ENCODE results near the gene TENT4B. TPM values are rescaled to one million over a fixed set of nuclear protein-coding genes. Genes with fewer than 3 reads are reported as not detected.

Gene TENT4B
- total and polyA plus RNA-seq, 4 donors = 11.1 to 18.3 (median 15.7) TPM

DNA sequence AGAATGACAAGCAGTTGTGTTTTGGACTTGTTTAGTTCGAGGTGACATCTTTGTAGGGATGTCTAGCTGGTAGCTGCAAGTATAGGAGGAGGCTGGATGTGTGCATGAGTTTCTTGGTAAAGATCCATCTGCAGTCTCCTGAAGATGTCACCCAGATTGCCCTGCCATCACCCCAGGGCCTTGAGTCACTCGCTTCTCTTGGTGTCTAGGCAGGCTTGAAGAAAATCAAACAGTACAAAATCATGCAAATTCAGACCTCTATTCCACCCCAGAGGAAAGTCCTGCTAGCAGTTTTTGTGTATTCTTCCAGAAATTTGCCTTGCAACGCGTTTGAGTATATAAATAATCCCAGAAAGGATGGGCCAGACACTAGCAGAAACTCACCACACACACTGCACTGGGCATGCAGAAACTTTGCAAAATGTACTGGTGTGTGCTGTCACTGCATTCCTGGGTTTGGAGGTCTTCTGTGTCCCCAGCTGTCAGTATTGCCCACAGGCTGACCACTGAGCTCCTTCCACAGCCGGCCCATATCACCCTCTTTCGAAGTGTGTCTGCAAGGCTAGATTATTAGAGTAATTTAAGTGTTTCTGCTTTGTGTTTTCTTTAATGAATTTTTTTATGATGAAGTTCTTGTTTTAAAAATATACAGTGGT is 51.5 kb downstream of the TENT4B start:
- Histone ChIP-seq H3K27me3 (ENCODE audit: control insufficient read depth, insufficient read depth, low read length) (no peaks in the 10 kb centered on the region), H3K4me1 (ENCODE audit: control insufficient read depth, insufficient read depth, low read length) (peaks cover 11% of the 10 kb centered on the region), H3K9me3 (ENCODE audit: control insufficient read depth, insufficient read depth, low read length) (peaks cover 1% of the 10 kb centered on the region), H3K4me3 (ENCODE audit: low read depth, low read length) (no peak overlapping the region), H3K27ac (ENCODE audit: low read depth, low read length) (no peak overlapping the region), H3K36me3 (ENCODE audit: control insufficient read depth, insufficient read depth, low read length) (no peaks in the 10 kb centered on the region)
- no peak for DNase-seq (ENCODE audit: low read depth in 4 of 6, low spot score in 6 of 6)
- WGBS (ENCODE audit: insufficient coverage) = 78% methylated on average over 3 of the region's 6 CpGs

DNA sequence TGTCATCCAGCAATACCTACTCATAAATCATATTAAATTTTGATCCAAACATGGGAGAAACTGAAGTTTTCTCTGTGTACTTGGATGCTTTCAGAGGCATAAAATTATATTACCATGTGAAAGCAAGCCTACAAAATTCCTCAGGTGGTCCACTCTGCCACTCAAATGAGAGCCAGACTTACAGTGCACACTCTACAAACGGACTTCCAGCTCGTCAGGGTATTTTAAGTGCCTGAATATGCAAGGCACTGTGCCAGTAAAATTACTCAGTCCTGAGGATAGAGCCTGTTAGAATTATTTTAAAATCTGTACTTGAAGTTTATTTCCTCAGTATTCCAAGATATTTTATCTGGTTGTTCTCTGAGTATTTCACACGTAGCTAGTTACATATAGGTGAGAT is 54.5 kb downstream of the TENT4B start:
- Histone ChIP-seq H3K27me3 (ENCODE audit: control insufficient read depth, insufficient read depth, low read length) (no peaks in the 10 kb centered on the region), H3K27ac (ENCODE audit: low read depth, low read length) (no peak overlapping the region), H3K4me1 (ENCODE audit: control insufficient read depth, insufficient read depth, low read length) (peaks cover 23% of the 10 kb centered on the region), H3K4me3 (ENCODE audit: low read depth, low read length) (no peak overlapping the region), H3K9me3 (ENCODE audit: control insufficient read depth, insufficient read depth, low read length) (no peaks in the 10 kb centered on the region), H3K36me3 (ENCODE audit: control insufficient read depth, insufficient read depth, low read length) (no peaks in the 10 kb centered on the region)
- WGBS (ENCODE audit: insufficient coverage) = no CpG with 5 or more reads among the region's 3 CpGs
- DNase-seq (ENCODE audit: low read depth in 4 of 6, low spot score in 6 of 6) = peak in 1 of 6 donors; percentile 36

DNA sequence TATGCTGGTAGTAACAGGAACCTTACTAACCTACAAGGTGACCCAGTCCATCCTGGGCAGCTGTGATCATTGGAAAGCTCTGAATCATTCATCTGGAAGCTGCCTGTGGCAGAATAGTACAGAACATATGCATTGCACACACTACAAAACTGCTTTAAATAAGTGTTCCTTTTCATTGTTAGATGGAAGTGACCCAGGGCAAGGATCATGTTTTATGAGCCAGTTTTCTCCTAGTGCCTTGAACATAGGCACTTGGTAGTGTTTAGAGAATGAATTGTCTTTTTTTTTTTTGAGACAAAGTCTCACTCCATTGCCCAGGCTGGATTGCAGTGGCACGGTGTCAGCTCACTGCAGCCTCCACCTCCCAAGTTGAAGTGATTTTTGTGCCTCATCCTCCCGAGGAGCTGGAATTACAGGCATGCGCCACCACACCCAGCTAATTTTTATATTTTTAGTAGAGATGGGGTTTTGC is 55.4 kb downstream of the TENT4B start:
- Histone ChIP-seq H3K4me3 (ENCODE audit: low read depth, low read length) (no peak overlapping the region), H3K36me3 (ENCODE audit: control insufficient read depth, insufficient read depth, low read length) (peaks cover 5% of the 10 kb centered on the region), H3K9me3 (ENCODE audit: control insufficient read depth, insufficient read depth, low read length) (no peaks in the 10 kb centered on the region), H3K4me1 (ENCODE audit: control insufficient read depth, insufficient read depth, low read length) (peaks cover 23% of the 10 kb centered on the region), H3K27ac (ENCODE audit: low read depth, low read length) (no peak overlapping the region), H3K27me3 (ENCODE audit: control insufficient read depth, insufficient read depth, low read length) (no peaks in the 10 kb centered on the region)
- no peak for DNase-seq (ENCODE audit: low read depth in 4 of 6, low spot score in 6 of 6)
- WGBS (ENCODE audit: insufficient coverage) = no CpG with 5 or more reads among the region's 3 CpGs

DNA sequence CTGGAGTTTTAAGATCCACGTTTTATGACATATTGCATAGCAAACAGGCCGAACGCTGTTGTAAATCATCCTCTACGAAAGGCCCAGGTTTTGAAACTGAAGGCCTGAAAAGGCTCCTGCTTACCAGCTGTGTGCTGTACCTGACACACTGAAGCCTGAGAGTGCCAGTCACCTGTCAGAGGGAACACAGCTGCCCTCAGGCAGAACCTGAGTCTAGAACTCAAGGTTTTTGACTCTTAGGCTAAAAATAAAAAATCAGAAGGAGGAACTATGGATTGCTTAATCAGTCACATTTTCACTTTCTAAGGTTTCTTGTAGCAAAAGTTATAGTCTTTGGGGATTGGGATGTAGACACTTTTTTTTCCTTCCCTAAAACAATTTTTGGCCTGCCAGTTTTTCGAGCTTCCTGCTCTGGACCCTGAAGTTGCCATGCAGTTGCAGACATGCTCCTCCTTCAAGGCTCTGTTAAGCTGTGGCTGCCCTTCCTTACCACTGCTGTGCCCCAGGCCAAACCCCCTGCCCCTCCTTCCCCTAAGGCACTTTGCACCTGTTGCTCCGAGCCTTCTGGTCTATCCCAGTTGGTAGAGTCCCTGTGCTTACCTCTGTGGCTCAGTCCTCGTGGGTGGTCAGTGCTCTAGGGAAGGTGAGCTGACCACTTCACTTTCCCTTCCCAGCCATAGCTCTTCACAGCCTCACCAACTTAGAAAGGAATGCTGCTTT is 56.6 kb downstream of the TENT4B start:
- Histone ChIP-seq H3K9me3 (ENCODE audit: control insufficient read depth, insufficient read depth, low read length) (no peaks in the 10 kb centered on the region), H3K27ac (ENCODE audit: low read depth, low read length) (peak overlapping the region; percentile 29), H3K4me1 (ENCODE audit: control insufficient read depth, insufficient read depth, low read length) (peaks cover 19% of the 10 kb centered on the region), H3K4me3 (ENCODE audit: low read depth, low read length) (no peak overlapping the region), H3K27me3 (ENCODE audit: control insufficient read depth, insufficient read depth, low read length) (no peaks in the 10 kb centered on the region), H3K36me3 (ENCODE audit: control insufficient read depth, insufficient read depth, low read length) (peaks cover 8% of the 10 kb centered on the region)
- no peak for DNase-seq (ENCODE audit: low read depth in 4 of 6, low spot score in 6 of 6)
- WGBS (ENCODE audit: insufficient coverage) = 78% methylated on average over 6 of the region's 7 CpGs

DNA sequence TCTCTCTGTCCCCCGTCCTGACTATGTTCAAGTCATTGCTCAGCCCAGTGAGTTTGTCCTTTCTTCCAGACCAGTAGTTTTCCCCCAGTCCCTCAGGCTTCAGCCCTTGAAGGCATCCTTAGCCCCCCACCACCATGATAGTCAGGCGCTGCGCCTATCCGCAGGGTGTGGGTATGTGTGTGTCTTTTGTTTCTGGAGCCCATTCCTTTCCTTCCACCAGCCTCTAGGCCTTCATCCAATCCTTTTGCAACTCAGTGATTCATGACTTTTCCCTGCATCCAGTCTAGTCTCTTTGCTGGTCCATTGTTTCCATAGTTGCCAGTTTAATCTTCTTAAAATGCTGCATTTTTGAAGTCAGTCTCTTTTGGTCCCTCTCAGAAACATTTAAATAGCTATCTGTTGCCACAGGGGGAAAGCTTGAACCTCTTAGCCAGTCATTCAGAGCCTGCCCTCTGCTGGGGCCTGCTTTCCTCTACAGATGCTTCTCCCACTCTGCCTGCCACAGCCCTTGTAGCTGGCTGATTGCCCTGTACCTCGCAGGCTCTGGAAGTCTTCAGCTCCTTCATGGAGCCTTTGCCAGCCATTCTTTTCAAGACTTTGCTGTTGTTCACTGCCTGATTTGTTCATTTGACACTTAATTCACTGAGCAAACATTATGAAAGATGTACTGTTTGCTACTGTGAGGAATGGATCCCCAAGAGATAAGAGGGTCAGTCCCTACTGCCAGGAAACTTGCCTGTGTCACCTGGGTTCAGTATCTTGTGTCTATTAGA is 57.3 kb downstream of the TENT4B start:
- peak overlapping the region; percentile 25 for H3K27ac ChIP-seq (ENCODE audit: low read depth, low read length)
- H3K36me3 ChIP-seq (ENCODE audit: control insufficient read depth, insufficient read depth, low read length) = peaks cover 8% of the 10 kb centered on the region
- peak; percentile 41 to 92 (median 72) for DNase-seq (ENCODE audit: low read depth in 4 of 6, low spot score in 6 of 6)
- H3K4me1 ChIP-seq (ENCODE audit: control insufficient read depth, insufficient read depth, low read length) = peaks cover 19% of the 10 kb centered on the region
- H3K9me3 ChIP-seq (ENCODE audit: control insufficient read depth, insufficient read depth, low read length) = no peaks in the 10 kb centered on the region
- WGBS (ENCODE audit: insufficient coverage) = 29% methylated on average over 1 of the region's 5 CpGs
- H3K4me3 ChIP-seq (ENCODE audit: low read depth, low read length) = no peak overlapping the region
- H3K27me3 ChIP-seq (ENCODE audit: control insufficient read depth, insufficient read depth, low read length) = no peaks in the 10 kb centered on the region

DNA sequence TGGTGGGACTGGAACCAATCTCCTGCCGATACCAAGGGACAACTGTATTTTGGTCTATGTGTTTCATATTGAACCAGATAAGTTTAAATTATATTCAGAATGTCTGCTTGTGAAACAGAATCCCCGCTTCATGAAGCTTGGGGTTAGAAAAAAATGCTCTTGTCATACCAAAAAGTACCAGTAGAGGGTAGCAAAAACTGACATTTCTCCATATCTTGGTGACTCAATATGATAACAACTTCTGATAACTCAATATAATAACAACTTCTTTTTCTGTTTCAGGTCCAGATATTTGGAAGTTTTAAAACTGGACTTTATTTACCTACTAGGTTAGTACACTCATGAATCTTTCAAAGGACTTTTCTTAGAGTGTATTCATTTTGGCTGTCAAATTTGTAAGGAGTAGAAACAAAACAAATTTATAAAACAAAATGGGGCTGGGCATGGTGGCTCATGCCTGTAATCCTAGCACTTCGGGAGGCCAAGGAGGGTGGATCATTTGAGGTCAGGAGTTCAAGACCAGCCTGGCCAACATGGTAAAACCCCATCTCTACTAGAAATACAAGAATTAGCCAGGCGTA is 60.9 kb downstream of the TENT4B start:
- Histone ChIP-seq H3K36me3 (ENCODE audit: control insufficient read depth, insufficient read depth, low read length) (peaks cover 21% of the 10 kb centered on the region), H3K27ac (ENCODE audit: low read depth, low read length) (no peak overlapping the region), H3K4me1 (ENCODE audit: control insufficient read depth, insufficient read depth, low read length) (peaks cover 14% of the 10 kb centered on the region), H3K9me3 (ENCODE audit: control insufficient read depth, insufficient read depth, low read length) (no peaks in the 10 kb centered on the region), H3K27me3 (ENCODE audit: control insufficient read depth, insufficient read depth, low read length) (no peaks in the 10 kb centered on the region), H3K4me3 (ENCODE audit: low read depth, low read length) (no peak overlapping the region)
- peak; percentile 53 to 89 (median 54) for DNase-seq (ENCODE audit: low read depth in 4 of 6, low spot score in 6 of 6)
- WGBS (ENCODE audit: insufficient coverage) = no CpG with 5 or more reads among the region's 4 CpGs

DNA sequence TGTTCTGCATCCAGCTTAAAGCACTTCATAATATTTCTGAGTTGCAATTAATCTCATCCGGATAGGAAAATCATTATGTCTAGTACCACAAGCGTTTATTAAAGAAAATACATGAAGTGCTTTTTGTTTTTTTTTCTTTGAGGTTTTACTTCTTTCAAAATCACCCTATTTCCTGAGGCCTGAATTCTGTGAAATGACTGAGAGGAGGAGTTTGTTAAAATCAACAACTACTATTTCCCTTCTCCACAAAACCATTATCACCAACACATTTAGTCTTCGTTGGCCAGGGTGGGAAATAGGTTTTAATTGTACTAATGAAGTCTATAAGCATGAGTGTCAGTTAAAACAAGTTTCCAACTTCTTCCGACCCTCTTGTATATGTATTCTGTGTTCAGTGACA is 62.6 kb downstream of the TENT4B start:
- Histone ChIP-seq H3K27me3 (ENCODE audit: control insufficient read depth, insufficient read depth, low read length) (no peaks in the 10 kb centered on the region), H3K4me1 (ENCODE audit: control insufficient read depth, insufficient read depth, low read length) (peaks cover under 1% of the 10 kb centered on the region), H3K9me3 (ENCODE audit: control insufficient read depth, insufficient read depth, low read length) (no peaks in the 10 kb centered on the region), H3K27ac (ENCODE audit: low read depth, low read length) (no peak overlapping the region), H3K36me3 (ENCODE audit: control insufficient read depth, insufficient read depth, low read length) (peaks cover 21% of the 10 kb centered on the region), H3K4me3 (ENCODE audit: low read depth, low read length) (no peak overlapping the region)
- DNase-seq (ENCODE audit: low read depth in 4 of 6, low spot score in 6 of 6) = no peak
- WGBS (ENCODE audit: insufficient coverage) = no CpG with 5 or more reads among the region's 4 CpGs

DNA sequence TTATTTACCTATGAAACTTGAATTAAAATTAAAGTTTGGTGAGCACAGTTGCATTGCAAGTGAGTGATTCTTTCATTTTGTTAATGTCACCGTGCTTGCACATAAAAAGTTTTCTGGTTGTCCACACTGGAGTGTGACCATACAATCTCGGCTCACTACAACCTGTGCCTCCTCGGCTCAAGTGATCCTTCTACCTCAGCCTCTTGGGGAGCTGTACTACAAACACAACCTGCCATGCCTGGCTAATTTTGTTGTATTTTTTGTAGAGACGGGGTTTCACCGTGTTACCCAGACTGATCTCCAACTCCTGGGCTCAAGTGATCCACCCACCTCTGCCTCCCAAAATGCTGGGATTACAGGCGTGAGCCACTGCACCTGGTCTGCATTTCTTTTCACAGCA is 63.1 kb downstream of the TENT4B start:
- Histone ChIP-seq H3K4me3 (ENCODE audit: low read depth, low read length) (no peak overlapping the region), H3K27ac (ENCODE audit: low read depth, low read length) (no peak overlapping the region), H3K27me3 (ENCODE audit: control insufficient read depth, insufficient read depth, low read length) (no peaks in the 10 kb centered on the region), H3K36me3 (ENCODE audit: control insufficient read depth, insufficient read depth, low read length) (peaks cover 25% of the 10 kb centered on the region), H3K9me3 (ENCODE audit: control insufficient read depth, insufficient read depth, low read length) (no peaks in the 10 kb centered on the region), H3K4me1 (ENCODE audit: control insufficient read depth, insufficient read depth, low read length) (no peaks in the 10 kb centered on the region)
- no peak for DNase-seq (ENCODE audit: low read depth in 4 of 6, low spot score in 6 of 6)
- WGBS (ENCODE audit: insufficient coverage) = 100% methylated on average over 1 of the region's 6 CpGs

DNA sequence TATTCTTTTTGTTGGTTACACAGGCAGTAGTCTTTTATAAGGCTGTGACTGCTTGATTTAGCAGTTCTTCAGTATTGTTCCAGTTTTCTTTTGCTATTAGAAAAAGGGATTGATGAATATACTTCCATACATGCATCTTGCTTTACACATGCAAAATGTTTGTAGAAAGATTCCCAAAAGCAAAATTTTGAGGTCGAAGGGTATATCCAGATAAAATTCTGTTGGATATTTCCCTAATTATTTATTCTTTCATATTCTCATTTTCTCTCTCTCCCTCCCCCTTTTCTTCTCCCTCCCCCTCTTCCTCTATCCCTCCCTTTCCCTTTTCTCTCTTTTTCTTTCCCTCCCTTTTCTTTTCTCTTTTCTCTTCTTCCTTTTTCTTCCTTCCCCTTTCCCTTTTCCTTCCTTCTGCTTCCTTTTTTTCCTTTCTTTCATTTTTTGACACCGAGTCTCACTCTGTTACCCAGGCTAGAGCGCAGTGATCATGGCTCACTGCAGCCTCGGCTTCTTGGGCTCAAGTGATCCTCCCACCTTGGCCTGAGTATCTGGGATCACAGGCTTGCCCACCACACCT is 66.4 kb downstream of the TENT4B start:
- 100% methylated on average over 3 of the region's 4 CpGs for WGBS (ENCODE audit: insufficient coverage)

More for the DNA sequence above, 66.4 kb downstream of the TENT4B start:
- Histone ChIP-seq H3K9me3 (ENCODE audit: control insufficient read depth, insufficient read depth, low read length) (no peaks in the 10 kb centered on the region), H3K36me3 (ENCODE audit: control insufficient read depth, insufficient read depth, low read length) (peaks cover 21% of the 10 kb centered on the region), H3K27me3 (ENCODE audit: control insufficient read depth, insufficient read depth, low read length) (no peaks in the 10 kb centered on the region), H3K4me1 (ENCODE audit: control insufficient read depth, insufficient read depth, low read length) (no peaks in the 10 kb centered on the region), H3K27ac (ENCODE audit: low read depth, low read length) (no peak overlapping the region), H3K4me3 (ENCODE audit: low read depth, low read length) (no peak overlapping the region)
- DNase-seq (ENCODE audit: low read depth in 4 of 6, low spot score in 6 of 6) = no peak

Measured in spinal cord (tissue), 10 donors.